Prostate gland (tissue), 2 donors: ENCODE results near the gene KSR2. TPM values are rescaled to one million over a fixed set of nuclear protein-coding genes. Genes with fewer than 3 reads are reported as not detected.

Experiments
- DNase-seq: peaks from one replicate; pipeline ENCODE4 v3.0.0-alpha.2; 2019; ENCODE audit warnings: low spot score
- H3K27ac ChIP-seq, 2 donors: fragments of 200-600 bp; sonication (generic); 2 replicates each; pipeline ENCODE4 v1.5.1; 2017 to 2019
- H3K27me3 ChIP-seq: fragments of 200-600 bp; sonication (generic); replicated peaks from 2 replicates; pipeline ENCODE4 v1.5.1; 2019; ENCODE audit not compliant: insufficient read depth
- H3K36me3 ChIP-seq, 2 donors: fragments of 200-600 bp; sonication (generic); 1 replicate in 1 of 2; 2 replicates in 1 of 2; pipeline versions ENCODE4 v1.5.1 to v1.8.1; 2017 to 2019
- H3K4me1 ChIP-seq: fragments of 200-600 bp; sonication (generic); replicated peaks from 2 replicates; pipeline ENCODE4 v1.5.1; 2019
- H3K4me3 ChIP-seq, 2 donors: fragments of 200-600 bp; sonication (generic); 2 replicates each; pipeline ENCODE4 v1.5.1; 2017 to 2019
- H3K9me3 ChIP-seq: fragments of 200-600 bp; sonication (generic); 2 replicates; pipeline ENCODE4 v1.5.1; 2017
- CTCF ChIP-seq, 4 experiments: fragments of 200-600 bp in 2 of 4; fragments of 450-650 bp in 2 of 4; sonication (generic) in 2 of 4; IDR thresholded peaks; 1 replicate in 3 of 4; 2 replicates in 1 of 4; pipeline ENCODE4 v1.5.1; 2016 to 2019; ENCODE audit warnings: antibody characterized with exemption in 4 of 4, mild to moderate bottlenecking in 2 of 4, moderate library complexity in 2 of 4
- POLR2A ChIP-seq: fragments of 450-650 bp; IDR thresholded peaks from one replicate; pipeline ENCODE4 v1.6.1; 2016; ENCODE audit warnings: antibody characterized with exemption, mild to moderate bottlenecking
- POLR2AphosphoS5 ChIP-seq: sonication (generic); formaldehyde crosslinking; IDR thresholded peaks from one replicate; pipeline ENCODE4 v1.6.1; 2017; ENCODE audit warnings: antibody characterized with exemption
- WGBS: methylation state at CpG from one replicate; pipeline ENCODE4 v1.1.5; 2018; 5-methylcytosine and 5-hydroxymethylcytosine counted together
- intact Hi-C: fragments of 100-400 bp; cut with DNase I; formaldehyde crosslinking; loops from one replicate; pipeline ENCODE4 v1.14.2; 2022
- total RNA-seq, 2 donors: library from RNA; depleted of rRNA; stranded (reverse); fragments of >200 nt; gene quantifications; one replicate each; pipeline ENCODE4 v1.1.0, GENCODE V29; 2016

The KSR2 gene
- total RNA-seq, 2 donors from 2014 or later, result 1.0 to 1.7 TPM

- Histone ChIP-seq H3K4me1 (no peaks in the 10 kb centered on the region), H3K27ac (no peak overlapping the region), H3K4me3 (no peak overlapping the region), H3K27me3 (no peaks in the 10 kb centered on the region), H3K36me3 (no peaks in the 10 kb centered on the region), H3K9me3 (no peaks in the 10 kb centered on the region)
- TF ChIP-seq CTCF (IDR thresholded peaks at IDR 0.05) (no peak), POLR2A (no peak), POLR2AphosphoS5 (no peak)
- DNase-seq, result no peak
- intact Hi-C loops, result no loop called here
- WGBS, result 50% methylated on average over 14 of the region's 14 CpGs
These were observed 441.9 kb downstream of the KSR2 start for GRCh38 chr12:117526757-117527478.

DNA sequence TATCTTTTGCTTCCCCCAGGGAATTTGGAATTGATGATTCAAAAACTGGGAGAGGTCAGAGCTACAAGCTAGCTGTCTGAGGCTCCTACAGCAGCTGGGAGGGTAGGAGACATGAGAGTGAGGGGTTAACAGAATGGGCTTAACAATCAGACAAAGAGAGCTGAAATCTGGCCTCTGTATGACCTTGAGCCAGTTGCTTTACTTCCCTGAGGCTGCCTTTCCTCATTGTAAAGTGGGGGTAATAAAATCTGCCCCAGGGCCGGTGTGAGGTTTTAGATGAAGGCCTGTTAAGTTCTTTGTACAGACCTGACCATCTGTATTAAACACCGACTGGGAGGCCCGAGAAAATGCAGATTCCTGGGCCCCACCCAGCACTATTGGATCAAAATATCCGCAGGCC is 443.0 kb downstream of the KSR2 start:
- no peak for TF ChIP-seq CTCF (IDR thresholded peaks at IDR 0.05)
- no peak for TF ChIP-seq POLR2A
- no peak for TF ChIP-seq POLR2AphosphoS5
- DNase-seq, result no peak
- WGBS, result 42% methylated on average over 4 of the region's 4 CpGs
- no peaks in the 10 kb centered on the region for H3K27me3 ChIP-seq
- no peak overlapping the region for H3K4me3 ChIP-seq
- H3K27ac ChIP-seq, result no peak overlapping the region
- no peaks in the 10 kb centered on the region for H3K9me3 ChIP-seq
- intact Hi-C loops, result no loop called here
- H3K36me3 ChIP-seq, result no peaks in the 10 kb centered on the region
- no peaks in the 10 kb centered on the region for H3K4me1 ChIP-seq

DNA sequence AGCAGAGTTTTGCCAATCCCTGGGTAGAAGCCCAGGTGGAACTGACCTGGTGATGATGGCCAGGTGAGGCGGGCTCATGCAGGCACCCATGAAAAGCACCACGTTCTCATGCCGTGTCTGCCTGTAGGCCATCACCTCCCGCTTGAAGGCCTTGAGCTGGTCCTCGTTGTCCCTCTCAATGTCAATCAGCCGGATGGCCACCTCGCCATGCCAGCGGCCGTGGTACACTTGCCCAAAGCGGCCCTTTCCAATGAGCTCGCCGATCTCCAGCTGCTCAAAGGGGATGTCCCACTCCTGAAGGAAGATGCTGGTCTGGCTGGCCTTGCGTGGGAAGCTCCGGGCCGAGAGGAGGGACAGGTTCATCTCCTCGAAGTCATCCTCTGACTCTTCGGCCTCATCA is 444.0 kb downstream of the KSR2 start:
- TF ChIP-seq POLR2A (no peak), POLR2AphosphoS5 (no peak), CTCF (IDR thresholded peaks at IDR 0.05) (no peak)
- H3K36me3 ChIP-seq, result no peaks in the 10 kb centered on the region
- no peaks in the 10 kb centered on the region for H3K9me3 ChIP-seq
- intact Hi-C loops, result no loop called here
- no peaks in the 10 kb centered on the region for H3K4me1 ChIP-seq
- no peaks in the 10 kb centered on the region for H3K27me3 ChIP-seq
- no peak overlapping the region for H3K4me3 ChIP-seq
- H3K27ac ChIP-seq, result no peak overlapping the region
- 93% methylated on average over 17 of the region's 17 CpGs for WGBS
- DNase-seq, result no peak

GRCh38 chr12:117523971-117524370 is 444.8 kb downstream of the KSR2 start:
- H3K27me3 ChIP-seq, result no peaks in the 10 kb centered on the region
- no peak overlapping the region for H3K4me3 ChIP-seq
- no peak overlapping the region for H3K27ac ChIP-seq
- no peaks in the 10 kb centered on the region for H3K9me3 ChIP-seq
- H3K4me1 ChIP-seq, result no peaks in the 10 kb centered on the region
- 87% methylated on average over 4 of the region's 4 CpGs for WGBS
- TF ChIP-seq POLR2AphosphoS5 (no peak), CTCF (IDR thresholded peaks at IDR 0.05) (no peak), POLR2A (no peak)
- no peak for DNase-seq
- H3K36me3 ChIP-seq, result no peaks in the 10 kb centered on the region
- intact Hi-C loops, result no loop called here

DNA sequence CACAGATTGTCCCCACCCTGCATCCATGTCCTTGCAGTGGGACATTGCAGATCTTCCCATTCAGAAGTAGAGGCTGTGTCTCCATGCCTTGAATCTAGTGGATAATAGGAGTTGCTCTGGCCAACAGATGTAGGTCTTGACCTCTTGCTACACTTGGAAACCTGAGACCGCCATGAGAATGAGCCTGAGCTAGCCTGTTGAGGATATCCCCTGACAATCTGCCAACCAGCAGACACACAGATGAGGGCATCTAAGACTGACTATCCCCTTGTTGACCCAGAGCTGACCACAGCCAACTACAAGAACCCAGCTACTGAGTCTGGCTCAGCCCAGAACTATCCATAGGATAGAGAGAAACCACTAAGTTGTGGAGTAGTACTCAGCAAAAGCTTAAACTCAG is 446.2 kb downstream of the KSR2 start:
- H3K27ac ChIP-seq, result no peak overlapping the region
- TF ChIP-seq CTCF (IDR thresholded peaks at IDR 0.05) (no peak), POLR2A (no peak), POLR2AphosphoS5 (no peak)
- WGBS, result 91% methylated on average over 1 of the region's 1 CpG
- H3K4me1 ChIP-seq, result peaks cover 6% of the 10 kb centered on the region
- no peaks in the 10 kb centered on the region for H3K36me3 ChIP-seq
- DNase-seq, result no peak
- no peak overlapping the region for H3K4me3 ChIP-seq
- no peaks in the 10 kb centered on the region for H3K9me3 ChIP-seq
- intact Hi-C loops, result no loop called here
- H3K27me3 ChIP-seq, result no peaks in the 10 kb centered on the region
